ENCODE measurements around the gene PLAC8L1.
A peak's percentile ranks its signal among the peaks of the same experiment; 100 is the strongest.

PLAC8L1 gene

GRCh38 chr5:146078566-146078965 is 26.8 kb downstream of the PLAC8L1 start:
- no peak for DNase-seq

DNA sequence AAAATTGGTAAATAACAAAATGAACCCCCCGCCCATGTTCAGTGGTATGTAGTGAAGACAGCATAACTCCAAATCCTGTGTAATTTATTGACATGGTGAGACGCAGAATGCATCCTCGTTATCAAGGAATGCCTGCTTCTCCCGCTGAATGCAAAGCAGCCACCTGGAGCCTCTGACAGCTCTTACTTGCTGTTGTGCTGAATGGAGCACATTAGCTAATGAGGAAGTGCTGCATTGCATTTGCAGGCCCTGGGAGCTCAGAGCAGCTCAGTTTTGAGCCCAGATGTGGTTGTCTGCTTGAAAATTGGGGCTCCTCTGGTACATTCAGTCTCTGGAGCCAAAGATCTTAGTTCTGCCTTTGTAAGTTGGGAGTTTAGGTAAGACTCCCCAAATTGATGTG is 28.9 kb downstream of the PLAC8L1 start:
- DNase-seq: peak; percentile 7

DNA sequence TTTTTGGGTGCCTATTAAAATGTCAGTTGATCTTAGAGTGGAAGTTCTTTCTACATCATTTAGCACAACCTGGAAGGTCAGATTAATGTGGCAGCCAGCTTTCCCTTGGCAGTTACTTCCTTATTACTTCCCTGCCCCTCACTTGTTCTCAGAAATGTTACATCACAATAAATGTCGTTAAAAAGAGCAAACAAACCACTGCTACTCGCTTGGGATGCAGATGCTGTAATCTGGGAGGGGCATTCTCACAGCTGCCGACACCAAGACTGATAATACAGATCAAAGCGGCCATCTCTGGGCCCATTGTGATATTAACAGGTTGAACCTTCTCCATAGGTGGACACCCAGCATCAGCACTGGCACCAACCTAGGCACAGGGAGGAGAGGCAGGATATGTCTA is 29.3 kb downstream of the PLAC8L1 start:
- DNase-seq: no peak

GRCh38 chr5:146073239-146073900 is 32.0 kb downstream of the PLAC8L1 start:
- DNase-seq: no peak

DNA sequence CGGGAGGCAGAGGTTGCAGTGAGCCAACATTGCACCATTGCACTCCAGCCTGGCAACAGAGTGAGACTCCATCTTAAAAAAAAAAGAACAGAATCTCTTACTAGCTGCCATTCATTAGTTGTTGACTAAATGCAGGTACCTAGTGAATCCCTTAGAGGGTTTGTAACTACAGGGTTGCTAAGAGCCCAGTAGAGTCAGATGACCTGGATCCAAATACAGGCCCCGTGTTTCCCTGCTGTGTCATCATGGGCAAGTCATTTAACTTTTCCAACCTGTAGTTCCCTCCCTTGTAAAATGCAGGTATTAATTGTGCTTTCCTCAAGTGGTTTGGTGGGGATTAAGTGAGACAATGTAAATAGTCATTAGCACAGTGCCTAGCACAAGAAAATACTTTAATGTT is 32.8 kb downstream of the PLAC8L1 start:
- DNase-seq: peak; percentile 28

DNA sequence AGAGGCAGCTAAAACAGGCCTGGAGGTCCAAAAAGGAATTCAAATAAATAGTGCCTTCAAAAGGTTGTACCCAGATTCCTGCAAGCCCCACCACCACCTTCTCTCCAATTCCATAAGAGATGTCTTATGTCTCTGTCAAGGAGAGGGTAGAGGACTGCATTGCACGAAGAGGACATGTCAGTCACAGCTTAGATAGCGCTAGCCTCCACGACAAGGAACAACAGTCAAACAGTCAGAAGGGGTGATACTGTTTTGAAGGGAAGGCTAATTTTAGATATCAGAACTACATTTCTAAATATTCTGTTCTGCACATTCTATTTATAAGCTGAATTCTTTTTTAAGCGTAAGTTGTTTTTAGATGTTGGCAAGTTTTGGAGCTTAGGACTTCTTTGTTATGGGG is 34.2 kb downstream of the PLAC8L1 start:
- DNase-seq: no peak

DNA sequence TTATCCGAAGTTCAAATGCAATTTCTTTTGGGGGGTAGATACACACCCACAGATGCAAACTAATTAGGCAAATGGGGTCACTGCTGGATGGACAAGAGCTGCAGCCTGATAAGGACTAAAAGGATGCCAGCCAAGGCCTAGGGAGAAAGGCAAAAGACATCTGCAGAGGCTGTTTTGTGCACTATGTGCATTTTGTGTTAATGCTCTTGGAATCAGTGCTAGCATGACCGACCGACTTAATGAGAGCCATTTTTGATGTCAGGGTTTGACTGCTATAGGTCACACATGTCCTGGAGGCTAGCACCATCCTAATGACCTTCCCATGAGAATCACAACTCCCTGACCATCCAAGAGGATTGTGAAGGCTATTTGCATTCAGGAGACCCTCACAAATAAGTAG is 34.6 kb downstream of the PLAC8L1 start:
- no peak for DNase-seq

DNA sequence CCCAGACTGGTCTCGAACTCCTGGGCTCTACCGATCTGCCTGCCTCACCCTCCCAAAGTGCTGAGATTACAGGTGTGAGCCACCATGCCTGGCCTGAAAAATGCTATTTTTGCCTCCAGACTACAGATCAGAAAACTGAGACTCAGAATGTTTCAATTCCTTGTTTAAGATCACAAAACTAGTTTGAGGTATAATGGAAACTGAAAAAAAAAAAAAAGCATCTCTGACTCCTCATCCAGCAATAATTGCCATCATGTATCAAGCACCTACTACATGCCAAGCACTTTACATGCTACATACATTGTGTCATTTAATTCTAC is 35.6 kb downstream of the PLAC8L1 start:
- DNase-seq: no peak

DNA sequence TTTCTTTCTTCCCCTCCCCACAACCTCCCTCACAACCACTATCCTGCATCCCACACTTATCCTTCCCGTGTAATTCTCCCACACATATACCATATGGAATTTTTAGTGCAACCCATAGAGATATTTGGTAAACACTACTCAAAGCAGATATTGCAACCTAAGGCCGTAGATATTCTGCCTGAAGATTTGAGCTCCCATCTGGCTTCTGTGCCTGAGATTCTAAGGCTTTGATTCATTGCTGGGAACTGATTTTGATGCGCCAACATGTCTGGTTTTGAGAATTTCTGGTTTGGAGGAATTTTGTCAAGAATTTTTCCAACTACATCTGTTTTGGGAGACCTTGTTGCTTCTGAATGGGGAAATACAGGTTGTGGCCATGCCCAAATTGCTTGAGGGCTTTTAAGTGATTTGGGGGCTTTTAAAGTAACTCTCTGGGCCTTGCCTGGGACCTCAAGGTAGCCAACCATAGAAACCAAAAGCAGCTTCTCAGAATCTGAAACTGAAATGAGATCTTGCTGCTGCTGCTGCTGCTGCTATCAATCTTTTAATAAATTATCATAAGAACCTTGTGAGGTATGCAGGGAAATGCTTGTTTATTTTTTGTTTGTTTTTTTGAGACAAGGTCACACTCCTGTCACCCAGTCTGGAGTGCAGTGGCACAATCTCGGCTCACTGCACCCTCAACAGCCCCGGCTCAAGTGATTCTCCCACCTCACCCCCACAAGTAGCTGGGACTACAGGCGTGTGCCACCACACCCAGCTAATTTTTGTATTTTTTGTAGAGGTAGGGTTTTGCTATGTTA is 36.2 kb downstream of the PLAC8L1 start:
- DNase-seq: no peak

GRCh38 chr5:146068206-146068605 is 37.2 kb downstream of the PLAC8L1 start:
- DNase-seq: no peak

- DNase-seq: no peak
Measured at GRCh38 chr5:146066968-146067367, 38.4 kb downstream of the PLAC8L1 start.

- DNase-seq: no peak
Measured at GRCh38 chr5:146060221-146060585, 45.2 kb downstream of the PLAC8L1 start.

- DNase-seq: no peak
Measured at GRCh38 chr5:146059460-146060220, 45.7 kb downstream of the PLAC8L1 start.

- no peak for DNase-seq
Measured at GRCh38 chr5:146055432-146055831, 49.9 kb downstream of the PLAC8L1 start.

DNA sequence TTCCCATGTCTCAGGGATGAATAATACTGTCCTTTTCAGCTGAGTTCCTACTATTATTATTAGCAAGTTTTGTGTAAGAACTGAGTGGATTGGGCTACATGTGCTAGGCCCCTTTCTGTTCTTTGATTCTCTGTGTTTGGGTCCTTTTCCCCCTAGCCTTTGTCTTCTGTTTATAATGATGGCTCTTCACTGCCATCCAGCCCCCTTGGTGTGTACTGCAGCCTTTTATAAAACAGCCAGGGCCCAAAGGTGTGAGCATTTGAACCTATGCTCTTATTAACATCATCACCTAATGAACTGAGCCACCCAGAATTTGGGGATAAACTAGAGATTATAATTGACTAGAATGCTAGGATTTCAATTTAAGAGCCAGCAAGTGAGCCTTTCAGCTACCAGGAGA is 52.6 kb downstream of the PLAC8L1 start:
- peak; percentile 14 for DNase-seq

GRCh38 chr5:146051678-146052077 is 53.7 kb downstream of the PLAC8L1 start:
- DNase-seq: no peak

DNA sequence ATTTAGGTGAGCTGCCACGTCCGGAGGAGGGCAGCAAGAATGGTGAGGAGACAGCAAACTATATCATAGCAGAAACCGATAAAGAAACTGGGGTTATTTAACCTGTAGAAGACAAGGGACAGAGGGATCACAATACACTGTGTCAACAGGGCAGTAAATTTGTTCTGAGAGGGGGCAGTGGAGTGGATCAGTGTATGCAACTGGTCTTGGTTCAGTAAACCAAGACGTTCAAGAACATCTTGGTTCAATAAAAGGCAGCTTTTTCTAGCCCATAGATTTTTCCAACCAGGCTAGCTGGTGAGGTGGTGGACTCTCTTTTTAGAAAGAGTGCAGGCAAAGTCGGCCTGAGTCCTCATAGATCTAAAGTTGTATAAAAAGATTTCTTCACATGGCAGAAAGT is 55.3 kb downstream of the PLAC8L1 start:
- DNase-seq: no peak

DNA sequence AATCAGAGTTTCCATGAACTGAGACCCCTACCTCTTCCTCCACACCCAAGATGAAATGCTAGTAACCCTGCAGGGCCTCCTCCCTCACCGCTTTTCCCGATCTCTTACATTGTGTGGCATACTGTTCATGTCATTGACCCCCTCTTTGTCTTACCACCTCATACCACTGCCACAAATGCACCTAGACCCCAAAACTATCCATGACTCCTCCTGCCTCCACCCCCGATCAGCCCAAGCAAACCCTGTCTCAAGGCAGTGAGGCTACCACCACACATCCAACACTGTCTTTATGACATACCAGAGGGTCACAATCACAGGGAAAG is 55.7 kb downstream of the PLAC8L1 start:
- no peak for DNase-seq

DNA sequence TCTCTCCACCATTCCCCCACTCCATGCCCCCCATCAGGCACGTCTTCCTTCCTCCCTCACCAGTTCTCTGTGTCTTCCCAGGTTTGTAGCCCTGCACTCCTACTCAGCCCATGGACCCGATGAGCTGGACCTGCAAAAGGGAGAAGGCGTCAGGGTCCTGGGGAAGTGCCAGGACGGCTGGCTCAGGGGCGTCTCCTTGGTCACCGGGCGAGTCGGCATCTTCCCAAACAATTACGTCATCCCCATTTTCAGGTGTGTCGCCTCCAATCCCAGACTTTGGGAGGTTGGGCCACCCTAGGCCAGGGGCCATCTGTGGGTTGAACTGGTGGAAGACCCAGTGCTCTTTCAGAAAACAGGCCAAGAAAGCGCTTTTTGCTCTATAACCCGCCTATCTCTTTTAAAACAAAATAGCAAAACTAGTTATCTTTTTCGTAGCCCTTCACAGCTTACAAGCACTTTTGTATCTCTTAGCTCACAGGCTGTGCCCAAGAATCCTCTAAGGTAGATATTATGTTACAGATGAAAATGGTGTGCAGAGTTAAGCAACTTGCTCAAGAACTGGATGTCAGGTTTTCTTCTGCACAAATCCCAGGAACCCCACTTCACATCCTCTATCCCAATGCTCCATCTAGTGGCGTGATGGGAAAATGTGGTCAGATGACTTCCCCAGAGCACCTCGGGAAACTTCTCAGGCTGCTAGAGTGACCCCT is 56.2 kb downstream of the PLAC8L1 start:
- peak; percentile 57 for DNase-seq

DNA sequence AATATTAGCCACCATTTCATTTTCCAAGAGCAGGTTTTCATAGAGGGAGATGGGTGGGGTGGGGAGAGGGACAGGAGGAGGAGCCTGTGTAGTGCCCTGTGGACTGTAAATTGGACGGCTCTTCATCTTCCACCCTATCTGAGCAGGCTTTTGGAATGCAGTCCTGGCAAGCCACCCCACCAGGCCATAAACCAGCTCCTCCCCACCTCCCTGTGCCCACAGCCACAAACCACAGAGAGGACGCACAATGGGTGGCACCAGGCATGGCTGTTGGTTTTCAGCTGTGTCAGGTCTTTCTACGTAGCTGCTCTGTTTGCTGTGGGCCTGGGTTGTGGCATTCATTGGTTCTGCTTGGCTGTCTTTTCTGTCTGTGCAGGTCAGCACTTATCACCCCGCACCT is 58.0 kb downstream of the PLAC8L1 start:
- DNase-seq: no peak

DNA sequence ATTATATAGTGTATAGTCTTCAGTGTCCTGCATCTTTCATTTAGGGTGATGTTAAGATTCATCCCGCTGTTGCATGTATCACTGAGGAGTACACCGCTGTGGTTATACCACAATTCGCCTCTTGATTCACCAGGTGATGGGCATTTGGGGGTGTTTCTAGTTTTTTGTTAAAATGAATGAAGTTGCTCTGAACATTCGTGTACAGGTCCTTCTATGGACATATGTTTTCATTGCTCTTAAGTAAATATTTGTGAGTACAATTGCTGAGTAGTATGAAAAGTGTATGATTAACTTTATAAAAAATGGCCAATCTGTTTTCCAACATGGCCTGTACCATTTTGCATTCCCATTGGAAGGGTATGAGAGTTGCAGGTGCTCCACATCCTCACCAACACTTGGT is 61.7 kb downstream of the PLAC8L1 start:
- no peak for DNase-seq

DNA sequence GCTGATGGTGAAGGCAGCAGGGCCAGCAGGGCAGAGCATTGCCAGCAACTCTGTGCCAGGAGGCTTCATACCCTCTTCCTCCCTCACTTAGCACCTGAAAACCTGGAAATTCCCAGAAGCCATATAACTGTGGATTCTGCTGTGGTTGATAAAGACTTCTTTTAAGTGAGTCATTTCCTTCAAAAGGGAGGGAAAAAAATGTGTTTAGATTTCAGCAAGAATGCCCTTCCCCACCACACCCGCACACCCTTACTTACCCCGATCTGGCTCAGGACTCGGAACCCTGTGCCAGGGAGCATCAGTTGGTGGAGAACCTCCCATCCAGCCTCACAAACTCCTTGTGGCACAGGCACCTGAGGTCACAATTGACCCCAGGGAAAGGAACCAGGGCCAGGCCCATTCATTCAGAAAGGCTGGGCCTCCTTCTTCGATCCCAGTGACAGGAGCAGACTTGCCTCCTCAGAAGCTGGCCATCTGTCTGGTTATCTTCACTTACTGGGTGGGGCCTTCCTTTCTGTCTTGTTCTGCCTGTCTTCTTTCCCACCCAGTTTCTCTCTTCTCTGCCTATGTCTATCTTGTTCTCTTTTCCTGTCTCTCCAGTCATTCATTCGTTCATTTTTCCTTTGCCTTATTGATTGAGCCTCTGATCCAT is 62.6 kb downstream of the PLAC8L1 start:
- DNase-seq: no peak

- no peak for DNase-seq
Measured at GRCh38 chr5:146041180-146041789, 64.1 kb downstream of the PLAC8L1 start.

Data from NCI-H1436 (cell line).